Heart left ventricle (tissue), 16 donors: ENCODE measurements around the gene ARID3A. TPM values are rescaled to one million over a fixed set of nuclear protein-coding genes. Genes with fewer than 3 reads are reported as not detected.

Experiments used
- ATAC-seq, 4 donors: fragments of 200-7000 bp; cut with Tn5 transposase; one replicate each; pipeline ENCODE4 v1.9.1; 2020 to 2022; ENCODE audit warnings: moderate library complexity in 4 of 4, mild to moderate bottlenecking in 3 of 4, moderate number of reproducible peaks in 1 of 4
- DNase-seq, 5 donors: peaks; one replicate each; pipeline ENCODE4 v3.0.0-alpha.2; 2020
- H3K27ac ChIP-seq, 12 donors: fragments of 200-600 bp; sonication (generic) in 4 of 12; one replicate each; pipeline versions ENCODE4 v1.5.0 to v1.8.0; 2016 to 2022; ENCODE audit warnings: mild to moderate bottlenecking in 2 of 12
- H3K27me3 ChIP-seq, 9 donors: fragments of 200-600 bp; sonication (generic) in 2 of 9; one replicate each; pipeline versions ENCODE4 v1.5.1 to v1.8.0; 2016 to 2022; ENCODE audit warnings: mild to moderate bottlenecking in 3 of 9
- H3K36me3 ChIP-seq, 9 donors: fragments of 200-600 bp; sonication (generic) in 2 of 9; one replicate each; pipeline versions ENCODE4 v1.5.0 to v1.8.0; 2018 to 2022; ENCODE audit warnings: mild to moderate bottlenecking in 2 of 9
- H3K4me1 ChIP-seq, 12 donors: fragments of 200-600 bp; sonication (generic) in 4 of 12; one replicate each; pipeline versions ENCODE4 v1.5.0 to v1.8.0; 2016 to 2022; ENCODE audit warnings: mild to moderate bottlenecking in 3 of 12
- H3K4me3 ChIP-seq, 12 donors: fragments of 200-600 bp; sonication (generic) in 4 of 12; one replicate each; pipeline versions ENCODE4 v1.5.0 to v1.8.0; 2017 to 2022; ENCODE audit warnings: mild to moderate bottlenecking in 9 of 12, moderate library complexity in 4 of 12
- H3K9me3 ChIP-seq, 12 donors: fragments of 200-600 bp; sonication (generic) in 4 of 12; one replicate each; pipeline versions ENCODE4 v1.5.0 to v1.8.0; 2016 to 2022; ENCODE audit warnings: mild to moderate bottlenecking in 1 of 12
- POLR2A ChIP-seq, 2 donors: fragments of 450-650 bp; IDR thresholded peaks; one replicate each; pipeline ENCODE4 v1.6.1; 2017; ENCODE audit warnings: antibody characterized with exemption in 2 of 2, mild to moderate bottlenecking in 2 of 2, moderate library complexity in 2 of 2
- WGBS, 4 donors: extraction: QIAGEN DNeasy Blood & Tissue Kit in 2 of 4; methylation state at CpG; one replicate each; pipeline versions ENCODE4 v1.1.5 to v1.1.7; 2013 to 2018; 5-methylcytosine and 5-hydroxymethylcytosine counted together
- intact Hi-C, 10 donors: fragments of 100-400 bp; cut with DNase I; formaldehyde crosslinking; loops; one replicate each; pipeline versions ENCODE4 v1.11.1 to v1.14.2; 2022
- polyA plus RNA-seq, 2 donors: library from polyadenylated mRNA; stranded (reverse); fragments of 200-250 nt; gene quantifications; one replicate each; pipeline ENCODE4 v1.2.3, GENCODE V29; 2013
- total RNA-seq, 9 donors: library from RNA; depleted of rRNA in 2 of 9; stranded (reverse); fragments of >200 nt in 2 of 9; fragmentation: NEBNext Ultra II Directional in 3 of 9; extraction: Animal tissue kit (Norgen Biotek cat#: 25700) in 3 of 9; gene quantifications; one replicate each; pipeline versions ENCODE4 v1.1.0 to v1.2.4, GENCODE V29; 2016 to 2023
- TF ChIP-seq, protein P1 (sequence below), 12 donors: fragments of 200-600 bp; sonication (generic) in 4 of 12; IDR thresholded peaks; one replicate each; pipeline versions ENCODE4 v1.5.0 to v1.8.0; 2018 to 2022; ENCODE audit warnings: antibody characterized with exemption in 12 of 12, mild to moderate bottlenecking in 5 of 12
- donor health status: ischemic (EF 13 %, LVEDD 7.1; RV severe dilation, severe dysfunction).
- donor health status: healthy with polysubstance abuse.
- donor health status: DM: no; HTN: yes; CAD: no.
- donor health status: DM: no; HTN: no; CAD: no.
- donor health status: ischemic (EF 25% LVEDD 6.9; RV normal size, moderate dysfunction).
- donor health status: ischemic (EF 25% LVEDD 5.7; RV mildly dilated, moderate dysfunction).
- donor health status: healthy.
- donor health status: DM: yes; HTN: yes; CAD: no.
- donor health status: ischemic (EF 35%, LVEDD 5.7; RV mildly dilated, moderate dysfunction).
- donor health status: nonischemic (EF 11% LVEDD 7.7; RV severe dilation, severe dysfunction).
- donor health status: DM: yes; HTN: yes; CAD: no.
- donor health status: PGD.
- donor health status: ischemic (EF 29% LVEDD 5.4; RV normal size, mild dysfunction).
- donor health status: nonischemic (EF 23%, LVEDD 6.1; RV moderate dilation, normal function).

Gene ARID3A
- total and polyA plus RNA-seq, 11 donors = 1.9 to 15.7 (median 5.8) TPM

DNA sequence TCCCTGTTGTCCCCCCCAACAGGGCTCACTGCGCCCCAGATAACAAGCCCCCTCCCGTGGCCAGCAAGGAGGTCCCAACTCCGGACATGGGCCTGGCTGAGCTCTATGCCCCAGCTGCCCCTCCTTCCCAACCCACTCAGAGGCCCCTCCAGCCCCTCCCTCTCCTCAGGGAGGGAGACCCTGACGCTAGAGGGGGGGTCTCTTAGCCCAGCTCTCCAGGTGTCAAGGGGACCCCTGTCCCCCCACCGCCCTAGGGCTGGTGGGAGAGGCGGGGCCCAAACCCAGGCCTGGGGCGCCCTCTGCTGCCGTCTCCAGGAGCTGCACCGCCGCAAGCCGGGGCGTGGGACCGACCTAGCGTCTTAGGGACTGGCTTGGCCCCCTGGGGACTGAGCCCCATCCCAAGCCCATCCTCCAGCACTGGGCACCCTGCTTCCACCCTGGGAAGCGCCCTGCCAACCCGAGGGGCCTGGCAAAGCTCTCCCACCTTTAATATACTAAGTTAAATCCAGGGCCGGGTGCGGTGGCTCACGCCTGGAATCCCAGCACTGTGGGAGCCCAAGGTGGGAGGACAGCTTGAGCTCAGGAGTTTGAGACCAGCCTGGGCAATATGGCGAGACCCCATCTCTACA is 75.8 kb downstream of the ARID3A start:
- Histone ChIP-seq H3K9me3 (no peaks in the 10 kb centered on the region), H3K27ac (no peak overlapping the region), H3K4me3 (peak overlapping the region in 3 of 12 donors; percentile 3 to 15 (median 12)), H3K27me3 (peaks cover 32 to 65% (median 46%) of the 10 kb centered on the region in 9 donors), H3K36me3 (no peaks in the 10 kb centered on the region), H3K4me1 (peaks cover 0 to 21% (median 5%) of the 10 kb centered on the region in 12 donors)
- WGBS, 4 donors = 11 to 29% (median 14%) methylated on average over 9 to 20 of the region's 20 CpGs
- intact Hi-C loops = loop anchor here in 2 of 10 donors (1.0 kb wide), 1 partner anchor 80 kb away; no protein-coding TSS in a partner anchor
- DNase-seq (peak in 4 of 5 donors; percentile 49 to 86 (median 62)), ATAC-seq (peak in 3 of 4 donors; percentile 59 to 70 (median 63))
- TF ChIP-seq, protein P1, sequence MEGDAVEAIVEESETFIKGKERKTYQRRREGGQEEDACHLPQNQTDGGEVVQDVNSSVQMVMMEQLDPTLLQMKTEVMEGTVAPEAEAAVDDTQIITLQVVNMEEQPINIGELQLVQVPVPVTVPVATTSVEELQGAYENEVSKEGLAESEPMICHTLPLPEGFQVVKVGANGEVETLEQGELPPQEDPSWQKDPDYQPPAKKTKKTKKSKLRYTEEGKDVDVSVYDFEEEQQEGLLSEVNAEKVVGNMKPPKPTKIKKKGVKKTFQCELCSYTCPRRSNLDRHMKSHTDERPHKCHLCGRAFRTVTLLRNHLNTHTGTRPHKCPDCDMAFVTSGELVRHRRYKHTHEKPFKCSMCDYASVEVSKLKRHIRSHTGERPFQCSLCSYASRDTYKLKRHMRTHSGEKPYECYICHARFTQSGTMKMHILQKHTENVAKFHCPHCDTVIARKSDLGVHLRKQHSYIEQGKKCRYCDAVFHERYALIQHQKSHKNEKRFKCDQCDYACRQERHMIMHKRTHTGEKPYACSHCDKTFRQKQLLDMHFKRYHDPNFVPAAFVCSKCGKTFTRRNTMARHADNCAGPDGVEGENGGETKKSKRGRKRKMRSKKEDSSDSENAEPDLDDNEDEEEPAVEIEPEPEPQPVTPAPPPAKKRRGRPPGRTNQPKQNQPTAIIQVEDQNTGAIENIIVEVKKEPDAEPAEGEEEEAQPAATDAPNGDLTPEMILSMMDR (IDR thresholded peaks at IDR 0.05) = peak; percentile 76 to 94 (median 89)
- TF ChIP-seq POLR2A (IDR thresholded peaks at IDR 0.05) = no peak

DNA sequence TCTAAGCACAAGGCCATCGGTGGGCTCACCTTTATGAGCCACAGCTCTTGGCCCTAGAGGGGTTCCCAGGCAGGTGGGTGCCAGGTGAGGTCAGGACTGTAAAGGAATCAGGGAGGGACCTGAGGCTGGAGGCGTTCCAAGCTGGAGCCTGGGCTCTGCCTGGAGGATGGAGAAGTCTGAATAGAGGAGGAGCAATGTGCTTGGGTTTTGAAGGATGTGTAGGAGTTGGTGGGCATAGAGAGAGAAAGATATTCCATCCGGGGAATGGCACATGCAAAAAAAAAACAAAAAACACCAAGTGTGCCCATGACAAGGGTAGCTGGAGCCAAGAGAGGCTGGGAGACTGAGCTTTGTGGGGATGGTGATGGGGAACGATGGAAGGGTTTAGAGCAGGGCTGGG is 76.8 kb downstream of the ARID3A start:
- Histone ChIP-seq H3K9me3 (no peaks in the 10 kb centered on the region), H3K36me3 (peaks cover 0 to under 1% (median 0%) of the 10 kb centered on the region in 9 donors), H3K27me3 (peaks cover 32 to 56% (median 39%) of the 10 kb centered on the region in 9 donors), H3K4me3 (no peak overlapping the region), H3K27ac (no peak overlapping the region), H3K4me1 (peaks cover 0 to 20% (median 5%) of the 10 kb centered on the region in 12 donors)
- DNase-seq (no peak), ATAC-seq (no peak)
- WGBS, 4 donors = 81 to 87% (median 84%) methylated on average over 4 of the region's 4 CpGs
- TF ChIP-seq POLR2A (IDR thresholded peaks at IDR 0.05) = no peak
- TF ChIP-seq, protein P1 (IDR thresholded peaks at IDR 0.05) = no peak
- intact Hi-C loops = no loop called here

DNA sequence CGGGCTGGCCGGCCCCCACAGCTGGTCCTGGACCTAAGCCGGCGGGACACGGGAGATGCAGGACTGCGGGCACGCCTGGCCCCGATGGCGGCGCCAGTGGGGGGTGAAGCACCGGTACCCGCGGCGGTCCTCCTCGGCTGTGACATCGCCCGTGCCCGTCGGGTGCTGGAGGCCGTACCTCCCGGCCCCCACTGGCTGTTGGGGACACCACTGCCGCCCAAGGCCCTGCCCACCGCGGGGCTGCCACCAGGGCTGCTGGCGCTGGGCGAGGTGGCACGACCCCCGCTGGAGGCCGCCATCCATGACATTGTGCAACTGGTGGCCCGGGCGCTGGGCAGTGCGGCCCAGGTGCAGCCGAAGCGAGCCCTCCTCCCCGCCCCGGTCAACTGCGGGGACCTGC is 77.4 kb downstream of the ARID3A start:
- no peak for TF ChIP-seq POLR2A (IDR thresholded peaks at IDR 0.05)
- TF ChIP-seq, protein P1 (IDR thresholded peaks at IDR 0.05) = no peak
- Histone ChIP-seq H3K4me3 (no peak overlapping the region), H3K27me3 (peaks cover 26 to 49% (median 33%) of the 10 kb centered on the region in 9 donors), H3K36me3 (peaks cover 0 to 3% (median 0%) of the 10 kb centered on the region in 9 donors), H3K9me3 (no peaks in the 10 kb centered on the region), H3K4me1 (peaks cover 0 to 20% (median 5%) of the 10 kb centered on the region in 12 donors), H3K27ac (no peak overlapping the region)
- DNase-seq = peak in 1 of 5 donors; percentile 49
- no peak for ATAC-seq
- intact Hi-C loops = no loop called here
- WGBS, 4 donors = 80 to 90% (median 87%) methylated on average over 2 to 37 of the region's 37 CpGs

DNA sequence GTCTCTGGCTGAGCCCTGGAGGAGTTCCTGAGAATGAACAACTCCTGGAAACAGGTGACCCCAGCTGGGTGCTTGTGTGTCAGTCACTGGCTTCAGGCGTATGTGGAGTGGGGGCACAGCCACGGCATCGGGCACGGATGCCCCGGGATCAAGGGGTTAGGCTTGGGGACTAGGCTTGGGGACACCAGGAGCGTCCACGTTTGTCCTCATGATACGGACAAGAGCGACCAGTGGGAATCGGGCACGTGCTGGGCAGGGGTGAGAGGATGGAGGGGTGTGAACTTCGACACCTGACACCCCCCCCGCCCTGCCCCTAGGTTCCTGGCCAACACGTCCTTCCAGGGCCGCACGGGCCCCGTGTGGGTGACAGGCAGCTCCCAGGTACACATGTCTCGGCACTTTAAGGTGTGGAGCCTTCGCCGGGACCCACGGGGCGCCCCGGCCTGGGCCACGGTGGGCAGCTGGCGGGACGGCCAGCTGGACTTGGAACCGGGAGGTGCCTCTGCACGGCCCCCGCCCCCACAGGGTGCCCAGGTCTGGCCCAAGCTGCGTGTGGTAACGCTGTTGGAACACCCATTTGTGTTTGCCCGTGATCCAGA is 78.5 kb downstream of the ARID3A start:
- intact Hi-C loops = no loop called here
- TF ChIP-seq POLR2A (IDR thresholded peaks at IDR 0.05) = no peak
- TF ChIP-seq, protein P1 (IDR thresholded peaks at IDR 0.05) = no peak
- peaks cover 0 to 20% (median 5%) of the 10 kb centered on the region in 12 donors for H3K4me1 ChIP-seq
- peaks cover 17 to 40% (median 25%) of the 10 kb centered on the region in 9 donors for H3K27me3 ChIP-seq
- H3K9me3 ChIP-seq = no peaks in the 10 kb centered on the region
- H3K27ac ChIP-seq = no peak overlapping the region
- H3K36me3 ChIP-seq = peaks cover 0 to 14% (median 0%) of the 10 kb centered on the region in 9 donors
- H3K4me3 ChIP-seq = no peak overlapping the region
- no peak for DNase-seq
- ATAC-seq = no peak
- WGBS, 4 donors = 66 to 76% (median 74%) methylated on average over 12 to 32 of the region's 32 CpGs
